Glutamatergic neuron (in vitro differentiated cells): ENCODE measurements around the gene CDKN2B. TPM values are rescaled to one million over a fixed set of nuclear protein-coding genes. Genes with fewer than 3 reads are reported as not detected.

Experiments
- DNase-seq: peaks from one replicate; pipeline ENCODE4 v3.0.0; 2022
- H3K27ac Mint-ChIP-seq: one replicate; pipeline ENCODE4 v1.8.0; 2020; ENCODE audit warnings: mild to moderate bottlenecking, mixed read lengths, inconsistent platforms; ENCODE audit not compliant: unreplicated experiment
- H3K27me3 Mint-ChIP-seq: one replicate; pipeline ENCODE4 v1.8.0; 2020; ENCODE audit warnings: mild to moderate bottlenecking, moderate library complexity, mixed read lengths, inconsistent platforms; ENCODE audit not compliant: unreplicated experiment
- H3K36me3 Mint-ChIP-seq: one replicate; pipeline ENCODE4 v1.8.0; 2020; ENCODE audit warnings: mild to moderate bottlenecking, mixed read lengths, inconsistent platforms; ENCODE audit not compliant: unreplicated experiment
- H3K4me1 Mint-ChIP-seq: one replicate; pipeline ENCODE4 v1.8.0; 2020; ENCODE audit warnings: mild to moderate bottlenecking, low read depth, mixed read lengths, inconsistent platforms; ENCODE audit not compliant: unreplicated experiment
- H3K4me3 Mint-ChIP-seq: one replicate; pipeline ENCODE4 v1.8.0; 2020; ENCODE audit warnings: mild to moderate bottlenecking, mixed read lengths, inconsistent platforms; ENCODE audit not compliant: unreplicated experiment
- H3K9me3 Mint-ChIP-seq: one replicate; pipeline ENCODE4 v1.8.0; 2020; ENCODE audit warnings: mild to moderate bottlenecking, moderate library complexity, mixed read lengths, inconsistent platforms; ENCODE audit not compliant: unreplicated experiment
- total RNA-seq: library from RNA; stranded (reverse); fragmentation: NEBNext Ultra II Directional; extraction: Animal tissue kit (Norgen Biotek cat#: 25700); gene quantifications from one replicate; pipeline ENCODE4 v1.2.1, GENCODE V29; 2021; ENCODE audit not compliant: unreplicated experiment
- TF ChIP-seq, protein P1 (sequence below): fragments of 200-600 bp; sonication (generic); IDR thresholded peaks from one replicate; pipeline ENCODE4 v1.5.0; 2021; ENCODE audit not compliant: partially characterized antibody, unreplicated experiment

The CDKN2B gene
- total RNA-seq, 1 donor from 2014 or later: 0.93 TPM

DNA sequence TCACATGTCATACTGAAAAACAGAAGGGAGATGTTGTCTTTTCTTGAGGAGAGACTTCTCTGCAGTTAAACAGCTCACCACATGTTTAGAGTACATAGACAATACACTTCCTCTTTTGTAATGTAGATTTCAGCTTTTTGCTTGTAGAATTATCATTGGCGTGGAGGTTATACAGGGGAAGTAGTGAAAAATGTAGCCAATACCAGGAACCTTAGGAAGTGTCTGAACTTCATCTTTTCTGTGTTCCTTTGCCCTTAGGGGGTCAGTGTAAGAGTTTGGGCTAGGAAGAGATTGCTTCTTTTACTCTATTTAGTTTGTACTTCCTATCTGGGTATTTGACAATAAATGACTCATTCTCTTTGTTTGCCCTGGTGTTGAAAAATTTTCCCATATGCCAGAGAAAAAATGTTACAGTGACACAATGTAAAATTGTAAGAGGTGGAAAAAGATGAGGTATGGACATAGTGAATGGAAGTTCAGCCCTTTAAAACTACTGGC is 21.0 kb upstream of the CDKN2B start:
- TF ChIP-seq, protein P1, sequence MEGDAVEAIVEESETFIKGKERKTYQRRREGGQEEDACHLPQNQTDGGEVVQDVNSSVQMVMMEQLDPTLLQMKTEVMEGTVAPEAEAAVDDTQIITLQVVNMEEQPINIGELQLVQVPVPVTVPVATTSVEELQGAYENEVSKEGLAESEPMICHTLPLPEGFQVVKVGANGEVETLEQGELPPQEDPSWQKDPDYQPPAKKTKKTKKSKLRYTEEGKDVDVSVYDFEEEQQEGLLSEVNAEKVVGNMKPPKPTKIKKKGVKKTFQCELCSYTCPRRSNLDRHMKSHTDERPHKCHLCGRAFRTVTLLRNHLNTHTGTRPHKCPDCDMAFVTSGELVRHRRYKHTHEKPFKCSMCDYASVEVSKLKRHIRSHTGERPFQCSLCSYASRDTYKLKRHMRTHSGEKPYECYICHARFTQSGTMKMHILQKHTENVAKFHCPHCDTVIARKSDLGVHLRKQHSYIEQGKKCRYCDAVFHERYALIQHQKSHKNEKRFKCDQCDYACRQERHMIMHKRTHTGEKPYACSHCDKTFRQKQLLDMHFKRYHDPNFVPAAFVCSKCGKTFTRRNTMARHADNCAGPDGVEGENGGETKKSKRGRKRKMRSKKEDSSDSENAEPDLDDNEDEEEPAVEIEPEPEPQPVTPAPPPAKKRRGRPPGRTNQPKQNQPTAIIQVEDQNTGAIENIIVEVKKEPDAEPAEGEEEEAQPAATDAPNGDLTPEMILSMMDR: no peak
- no peaks in the 10 kb centered on the region for H3K27me3 Mint-ChIP-seq
- DNase-seq: no peak

DNA sequence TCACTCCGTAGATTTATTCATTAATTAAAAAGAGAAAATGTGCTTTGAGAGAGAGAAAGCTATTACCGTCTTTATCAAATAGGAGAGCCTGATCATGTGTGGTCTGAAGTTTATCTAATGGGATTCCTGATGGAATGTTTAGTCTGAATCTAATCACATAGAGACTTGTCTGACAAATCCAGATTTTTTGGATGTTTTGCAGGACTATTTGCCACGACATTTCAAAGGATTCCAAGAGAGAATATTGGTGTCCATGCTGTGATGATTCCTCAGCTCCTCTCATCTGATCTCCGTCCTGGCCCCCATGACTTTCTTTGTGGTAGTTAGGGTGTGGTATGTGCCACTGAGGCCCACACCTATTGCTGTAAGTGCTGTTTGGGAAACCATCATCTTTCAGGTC is 20.1 kb upstream of the CDKN2B start:
- TF ChIP-seq, protein P1: no peak
- H3K36me3 Mint-ChIP-seq: no peaks in the 10 kb centered on the region
- H3K4me3 Mint-ChIP-seq: no peak overlapping the region
- no peak for DNase-seq
- no peaks in the 10 kb centered on the region for H3K4me1 Mint-ChIP-seq
- H3K27ac Mint-ChIP-seq: no peak overlapping the region
- H3K9me3 Mint-ChIP-seq: no peaks in the 10 kb centered on the region
- H3K27me3 Mint-ChIP-seq: no peaks in the 10 kb centered on the region

More for the DNA sequence above, 21.0 kb upstream of the CDKN2B start:
- H3K4me3 Mint-ChIP-seq: no peak overlapping the region
- H3K9me3 Mint-ChIP-seq: no peaks in the 10 kb centered on the region
- no peaks in the 10 kb centered on the region for H3K36me3 Mint-ChIP-seq
- no peaks in the 10 kb centered on the region for H3K4me1 Mint-ChIP-seq
- H3K27ac Mint-ChIP-seq: no peak overlapping the region

DNA sequence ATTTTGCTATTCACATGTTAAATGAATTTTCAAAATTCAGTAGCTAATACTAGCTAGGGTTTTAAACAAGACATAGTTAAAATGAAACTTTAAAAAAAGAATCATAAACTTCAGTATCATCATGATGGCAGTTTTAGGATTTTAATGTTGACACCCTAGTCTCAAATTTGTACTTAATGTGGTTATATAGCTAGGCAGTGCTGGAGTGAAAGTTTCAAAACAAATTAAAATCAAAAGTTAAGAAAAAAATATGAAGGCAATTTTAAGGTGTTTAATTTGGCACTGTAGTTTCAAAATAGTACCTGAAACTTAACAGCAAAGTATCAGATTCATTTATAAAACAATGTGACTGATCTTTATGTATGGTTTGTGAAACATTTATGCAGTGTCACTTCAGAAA is 19.3 kb upstream of the CDKN2B start:
- DNase-seq: no peak
- no peaks in the 10 kb centered on the region for H3K4me1 Mint-ChIP-seq
- TF ChIP-seq, protein P1: no peak
- no peaks in the 10 kb centered on the region for H3K36me3 Mint-ChIP-seq
- no peak overlapping the region for H3K4me3 Mint-ChIP-seq
- H3K9me3 Mint-ChIP-seq: peaks cover 2% of the 10 kb centered on the region
- no peaks in the 10 kb centered on the region for H3K27me3 Mint-ChIP-seq
- H3K27ac Mint-ChIP-seq: no peak overlapping the region

DNA sequence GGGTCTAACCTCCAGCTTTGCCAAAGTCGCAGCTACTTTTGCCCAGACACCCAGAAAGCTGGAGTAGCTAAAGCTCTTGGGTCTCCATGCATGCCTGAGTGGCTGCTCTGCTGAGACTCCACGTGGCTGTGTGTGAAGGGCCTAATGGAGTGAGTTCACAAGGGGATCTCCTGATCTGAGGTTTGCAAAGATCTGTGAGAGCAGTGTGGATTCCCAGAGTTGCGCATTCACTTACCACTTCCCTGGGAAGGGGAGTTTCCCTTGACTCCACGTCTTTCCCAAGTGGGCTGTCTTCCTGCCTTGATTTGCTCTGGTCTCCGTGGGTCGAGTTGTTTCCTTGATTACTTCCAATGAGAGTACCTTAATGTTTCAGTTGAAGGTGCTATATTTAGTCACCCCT is 17.6 kb upstream of the CDKN2B start:
- Mint-ChIP-seq H3K27me3 (no peaks in the 10 kb centered on the region), H3K4me3 (no peak overlapping the region), H3K9me3 (peaks cover 2% of the 10 kb centered on the region), H3K4me1 (no peaks in the 10 kb centered on the region), H3K36me3 (no peaks in the 10 kb centered on the region), H3K27ac (no peak overlapping the region)
- TF ChIP-seq, protein P1: no peak
- DNase-seq: no peak

DNA sequence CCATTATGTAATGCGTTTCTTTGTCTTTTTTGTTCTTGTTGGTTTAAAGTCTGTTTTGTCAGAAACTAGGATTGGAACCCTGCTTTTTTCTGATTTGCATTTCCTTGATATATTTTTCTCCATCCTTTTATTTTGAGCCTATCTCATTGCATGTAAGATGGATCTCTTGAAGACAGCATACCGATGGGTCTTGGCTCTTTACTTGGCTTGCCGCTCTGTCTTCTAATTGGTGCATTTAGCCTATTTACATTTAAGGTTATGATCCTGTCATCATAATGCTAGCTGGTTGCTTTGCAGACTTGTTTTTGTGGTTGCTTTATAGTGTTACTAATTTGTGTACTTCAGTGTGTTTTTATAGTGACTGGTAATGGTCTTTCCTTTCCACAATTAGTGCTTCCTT is 13.3 kb upstream of the CDKN2B start:
- H3K27me3 Mint-ChIP-seq: no peaks in the 10 kb centered on the region
- H3K9me3 Mint-ChIP-seq: peaks cover 4% of the 10 kb centered on the region
- H3K4me1 Mint-ChIP-seq: no peaks in the 10 kb centered on the region
- H3K36me3 Mint-ChIP-seq: no peaks in the 10 kb centered on the region
- TF ChIP-seq, protein P1: no peak
- H3K4me3 Mint-ChIP-seq: no peak overlapping the region
- no peak for DNase-seq
- H3K27ac Mint-ChIP-seq: no peak overlapping the region
